ENCODE data around the gene ZBTB33.

DNA sequence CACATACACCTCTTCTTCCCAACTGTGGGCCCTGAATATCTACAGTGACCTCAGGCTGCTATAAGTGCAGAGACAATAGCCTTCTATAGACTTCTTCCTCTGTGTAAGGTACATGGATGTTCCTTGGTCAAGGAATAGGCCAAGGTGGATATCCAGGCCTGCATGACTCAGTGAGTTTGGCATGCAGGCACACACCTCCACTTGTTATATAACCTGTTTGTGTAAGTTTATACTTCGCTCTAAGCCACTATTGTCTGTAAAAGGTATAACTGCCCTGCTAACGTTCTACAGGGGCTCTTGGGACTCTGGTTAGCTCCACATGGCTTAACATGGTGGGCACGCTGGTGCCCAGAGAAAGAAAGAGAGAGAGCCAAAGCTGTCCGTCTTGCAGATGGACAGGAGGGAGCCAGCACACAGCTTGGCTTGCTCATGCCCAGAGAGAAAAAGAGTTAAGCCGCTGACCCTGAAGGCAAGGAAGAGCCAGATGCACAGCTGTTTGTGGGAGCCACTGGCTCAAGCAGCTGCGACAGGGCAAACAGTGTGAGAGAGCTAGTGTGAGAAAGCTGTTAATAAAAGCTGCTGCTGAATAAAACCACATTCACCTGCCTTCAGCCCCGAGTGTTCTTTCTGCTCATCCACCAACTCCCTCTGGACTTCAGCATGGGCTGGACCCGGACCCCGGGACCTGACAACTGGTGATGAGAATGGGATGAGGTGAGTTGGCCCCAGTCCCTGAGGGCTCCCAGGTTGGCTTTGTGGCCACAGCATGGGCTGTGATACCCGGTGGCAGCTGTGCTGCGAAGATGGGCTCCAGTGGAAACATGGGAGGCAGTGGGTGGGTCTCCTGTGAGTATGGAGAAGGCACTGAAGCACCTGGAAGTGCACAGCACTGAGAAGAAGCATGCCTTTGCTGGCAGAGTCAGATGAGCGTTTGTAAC is 44.5 kb upstream of the ZBTB33 start:
- TF ChIP-seq CTCF (IDR thresholded peaks at IDR 0.05; ENCODE audit: low read length) (no peak), EZH2phosphoT487 (IDR thresholded peaks at IDR 0.05; ENCODE audit: low read length) (no peak)
